ELF-1 (cell line): ENCODE results near the gene IP6K1.
"Not testable (repeated sequence)": the region's sequence is repeated elsewhere in the genome, so short reads cannot be mapped to it uniquely, and the experiment has no call there.

Experiments
- DNase-seq: peaks from one replicate; pipeline ENCODE4 v3.0.0-alpha.2; 2016; ENCODE audit warnings: low read depth, low spot score

The IP6K1 gene

GRCh38 chr3:49712166-49712565 lies 74.2 kb downstream of the IP6K1 start:
- no peak for DNase-seq

- DNase-seq: no peak
Measured at GRCh38 chr3:49711489-49711888, 74.9 kb downstream of the IP6K1 start.

GRCh38 chr3:49709852-49710251 lies 76.5 kb downstream of the IP6K1 start:
- DNase-seq: no peak

- DNase-seq: no peak
Measured at GRCh38 chr3:49707113-49707480, 79.2 kb downstream of the IP6K1 start.

GRCh38 chr3:49706456-49707112 lies 79.8 kb downstream of the IP6K1 start:
- DNase-seq: no peak

- no peak for DNase-seq
Measured at GRCh38 chr3:49705390-49705960, 80.9 kb downstream of the IP6K1 start.

GRCh38 chr3:49704629-49705028 lies 81.7 kb downstream of the IP6K1 start:
- DNase-seq: no peak

- no peak for DNase-seq
Measured at GRCh38 chr3:49703956-49704355, 82.4 kb downstream of the IP6K1 start.

GRCh38 chr3:49703443-49703927 lies 82.9 kb downstream of the IP6K1 start:
- DNase-seq: peak; percentile 82

GRCh38 chr3:49702672-49703071 lies 83.7 kb downstream of the IP6K1 start:
- DNase-seq: no peak

GRCh38 chr3:49701388-49702077 lies 84.8 kb downstream of the IP6K1 start:
- DNase-seq: peak; percentile 41

- no peak for DNase-seq
Measured at GRCh38 chr3:49700453-49701128, 85.8 kb downstream of the IP6K1 start.

GRCh38 chr3:49700014-49700413 lies 86.3 kb downstream of the IP6K1 start:
- no peak for DNase-seq

GRCh38 chr3:49699281-49699979 lies 86.9 kb downstream of the IP6K1 start:
- no peak for DNase-seq

GRCh38 chr3:49695350-49696015 lies 90.9 kb downstream of the IP6K1 start:
- not testable (repeated sequence) for DNase-seq

- DNase-seq: not testable (repeated sequence)
Measured at GRCh38 chr3:49694409-49695070, 91.8 kb downstream of the IP6K1 start.

GRCh38 chr3:49691481-49691880 lies 94.9 kb downstream of the IP6K1 start:
- not testable (repeated sequence) for DNase-seq

- not testable (repeated sequence) for DNase-seq
Measured at GRCh38 chr3:49690856-49691255, 95.5 kb downstream of the IP6K1 start.

GRCh38 chr3:49689908-49690624 lies 96.3 kb downstream of the IP6K1 start:
- not testable (repeated sequence) for DNase-seq
